Neural cell (in vitro differentiated cells): Measurements from ENCODE around the gene ITGB5.

Experiments used
- EP300 ChIP-seq: fragments of 450-650 bp; conservative IDR thresholded peaks from 2 replicates; pipeline ENCODE4 v1.6.1; 2014; ENCODE audit warnings: antibody characterized with exemption, mild to moderate bottlenecking, moderate library complexity; ENCODE audit not compliant: poor library complexity, severe bottlenecking
- POLR2AphosphoS5 ChIP-seq: IDR thresholded peaks from 2 replicates; pipeline ENCODE4 v1.6.1; 2012
- RAD21 ChIP-seq: fragments of 450-650 bp; conservative IDR thresholded peaks from 2 replicates; pipeline ENCODE4 v1.6.1; 2014; ENCODE audit warnings: antibody characterized with exemption, mild to moderate bottlenecking, moderate library complexity
- TF ChIP-seq, protein P1 (sequence below): fragments of 450-650 bp; IDR thresholded peaks from 2 replicates; pipeline ENCODE4 v1.5.1; 2014; ENCODE audit warnings: antibody characterized with exemption, mild to moderate bottlenecking, moderate library complexity; ENCODE audit not compliant: poor library complexity, severe bottlenecking

GRCh38 chr3:124722589-124722988 is 164.6 kb downstream of the ITGB5 start:
- no peak for TF ChIP-seq POLR2AphosphoS5
- TF ChIP-seq, protein P1, sequence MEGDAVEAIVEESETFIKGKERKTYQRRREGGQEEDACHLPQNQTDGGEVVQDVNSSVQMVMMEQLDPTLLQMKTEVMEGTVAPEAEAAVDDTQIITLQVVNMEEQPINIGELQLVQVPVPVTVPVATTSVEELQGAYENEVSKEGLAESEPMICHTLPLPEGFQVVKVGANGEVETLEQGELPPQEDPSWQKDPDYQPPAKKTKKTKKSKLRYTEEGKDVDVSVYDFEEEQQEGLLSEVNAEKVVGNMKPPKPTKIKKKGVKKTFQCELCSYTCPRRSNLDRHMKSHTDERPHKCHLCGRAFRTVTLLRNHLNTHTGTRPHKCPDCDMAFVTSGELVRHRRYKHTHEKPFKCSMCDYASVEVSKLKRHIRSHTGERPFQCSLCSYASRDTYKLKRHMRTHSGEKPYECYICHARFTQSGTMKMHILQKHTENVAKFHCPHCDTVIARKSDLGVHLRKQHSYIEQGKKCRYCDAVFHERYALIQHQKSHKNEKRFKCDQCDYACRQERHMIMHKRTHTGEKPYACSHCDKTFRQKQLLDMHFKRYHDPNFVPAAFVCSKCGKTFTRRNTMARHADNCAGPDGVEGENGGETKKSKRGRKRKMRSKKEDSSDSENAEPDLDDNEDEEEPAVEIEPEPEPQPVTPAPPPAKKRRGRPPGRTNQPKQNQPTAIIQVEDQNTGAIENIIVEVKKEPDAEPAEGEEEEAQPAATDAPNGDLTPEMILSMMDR = no peak
- TF ChIP-seq RAD21 = no peak
- TF ChIP-seq EP300 = no peak
